ENCODE measurements around the gene LAMP1.

- TF ChIP-seq, protein P1, sequence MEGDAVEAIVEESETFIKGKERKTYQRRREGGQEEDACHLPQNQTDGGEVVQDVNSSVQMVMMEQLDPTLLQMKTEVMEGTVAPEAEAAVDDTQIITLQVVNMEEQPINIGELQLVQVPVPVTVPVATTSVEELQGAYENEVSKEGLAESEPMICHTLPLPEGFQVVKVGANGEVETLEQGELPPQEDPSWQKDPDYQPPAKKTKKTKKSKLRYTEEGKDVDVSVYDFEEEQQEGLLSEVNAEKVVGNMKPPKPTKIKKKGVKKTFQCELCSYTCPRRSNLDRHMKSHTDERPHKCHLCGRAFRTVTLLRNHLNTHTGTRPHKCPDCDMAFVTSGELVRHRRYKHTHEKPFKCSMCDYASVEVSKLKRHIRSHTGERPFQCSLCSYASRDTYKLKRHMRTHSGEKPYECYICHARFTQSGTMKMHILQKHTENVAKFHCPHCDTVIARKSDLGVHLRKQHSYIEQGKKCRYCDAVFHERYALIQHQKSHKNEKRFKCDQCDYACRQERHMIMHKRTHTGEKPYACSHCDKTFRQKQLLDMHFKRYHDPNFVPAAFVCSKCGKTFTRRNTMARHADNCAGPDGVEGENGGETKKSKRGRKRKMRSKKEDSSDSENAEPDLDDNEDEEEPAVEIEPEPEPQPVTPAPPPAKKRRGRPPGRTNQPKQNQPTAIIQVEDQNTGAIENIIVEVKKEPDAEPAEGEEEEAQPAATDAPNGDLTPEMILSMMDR (conservative IDR thresholded peaks at IDR 0.05): no peak
- TF ChIP-seq ZFX (IDR thresholded peaks at IDR 0.05): no peak
These were observed 52.0 kb downstream of the LAMP1 start for GRCh38 chr13:113349050-113349449.

Data from C4-2B (cell line).